GM12878 (cell line): ENCODE data around the gene OTOS. TPM values are rescaled to one million over a fixed set of nuclear protein-coding genes. Genes with fewer than 3 reads are reported as not detected.

ENCODE experiments used
- ATAC-seq: fragments of 200-7000 bp; cut with Tn5 transposase; 3 replicates; pipeline ENCODE4 v1.9.1; 2020; ENCODE audit warnings: mild to moderate bottlenecking, moderate library complexity
- BruUV-seq: library from RNA; stranded (reverse); fragments of 400-500 nt; replicated peaks from 2 replicates; lab custom pipeline; 2021; lab: Mats Ljungman, UMichigan
- CTCF ChIA-PET: fragments of 300-600 bp; sonication (Branson Sonifier 250); formaldehyde crosslinking; extraction: SDS; loops from one replicate; lab custom pipeline; 2021; ENCODE audit warnings: inconsistent platforms; lab: Yijun Ruan, JAX
- POLR2A ChIA-PET: fragments of 350-600 bp; formaldehyde crosslinking; extraction: SDS; loops from one replicate; lab custom pipeline; 2021; ENCODE audit warnings: inconsistent platforms; lab: Charles Lee
- RAD21 ChIA-PET: fragments of 300-600 bp; sonication (Branson Sonifier 250); formaldehyde crosslinking; loops from one replicate; lab custom pipeline; 2023; ENCODE audit warnings: antibody characterized with exemption; ENCODE audit not compliant: unreplicated experiment; lab: Charles Lee
- SMC1A ChIA-PET: fragments of 300-600 bp; sonication (Branson Sonifier 250); formaldehyde crosslinking; loops from one replicate; lab custom pipeline; 2023; ENCODE audit not compliant: unreplicated experiment, uncharacterized antibody; lab: Charles Lee
- DNase-seq: peaks from one replicate; pipeline ENCODE4 v3.0.0-alpha.2; 2011; ENCODE audit warnings: low read depth, low spot score
- FAIRE-seq: peaks from 3 replicates; lab custom pipeline; 2011; peaks lifted over from hg19 to GRCh38; lab: Jason Lieb, UNC
- H2AFZ ChIP-seq: 2 replicates; pipeline ENCODE4 v1.6.0; 2011; ENCODE audit warnings: low read depth, low read length, control low read depth; ENCODE audit not compliant: control insufficient read depth
- H3K27ac ChIP-seq: 2 replicates; pipeline ENCODE4 v1.5.1; 2011; ENCODE audit warnings: control low read depth; ENCODE audit not compliant: control insufficient read depth, insufficient read depth
- H3K27me3 ChIP-seq, 2 experiments: replicated peaks in 1 of 2; 2 replicates each; pipeline versions ENCODE4 v1.6.0 to v1.6.1; 2011; ENCODE audit warnings: low read length in 1 of 2; ENCODE audit not compliant: control insufficient read depth in 2 of 2, insufficient read depth in 2 of 2
- H3K36me3 ChIP-seq, 2 experiments: 2 replicates each; pipeline ENCODE4 v1.5.1; 2011; ENCODE audit warnings: low read length in 1 of 2; ENCODE audit not compliant: control insufficient read depth in 2 of 2, insufficient read depth in 2 of 2
- H3K4me1 ChIP-seq: 2 replicates; pipeline ENCODE4 v1.6.1; 2011; ENCODE audit warnings: mild to moderate bottlenecking, low read length, moderate library complexity, mixed read lengths; ENCODE audit not compliant: control insufficient read depth, insufficient read depth
- H3K4me2 ChIP-seq: 2 replicates; pipeline ENCODE4 v1.6.0; 2011; ENCODE audit warnings: control low read depth; ENCODE audit not compliant: control insufficient read depth, insufficient read depth
- H3K4me3 ChIP-seq: fragments of 200-600 bp; sonication (generic); 2 replicates; pipeline ENCODE4 v1.5.1; 2016
- H3K79me2 ChIP-seq: 2 replicates; pipeline ENCODE4 v1.6.0; 2011; ENCODE audit warnings: low read length; ENCODE audit not compliant: control insufficient read depth, insufficient read depth
- H3K9ac ChIP-seq: 2 replicates; pipeline ENCODE4 v1.8.0; 2011; ENCODE audit warnings: low read length, control low read depth, mixed read lengths; ENCODE audit not compliant: control insufficient read depth, insufficient read depth
- H3K9me3 ChIP-seq: replicated peaks from 3 replicates; pipeline ENCODE4 v1.5.1; 2011; ENCODE audit warnings: mild to moderate bottlenecking, low read length; ENCODE audit not compliant: control insufficient read depth, insufficient read depth
- H4K20me1 ChIP-seq: 2 replicates; pipeline ENCODE4 v1.6.0; 2011; ENCODE audit not compliant: control insufficient read depth, insufficient read depth
- BHLHE40 ChIP-seq, 2 experiments: fragments of 450-650 bp in 1 of 2; IDR thresholded peaks; 2 replicates each; pipeline ENCODE4 v1.6.1; 2011 to 2017; ENCODE audit warnings: low read depth in 2 of 2, borderline replicate concordance in 1 of 2, improper control_type of control experiment in 1 of 2, low read length in 1 of 2, mild to moderate bottlenecking in 1 of 2
- CREB1 ChIP-seq: IDR thresholded peaks from 2 replicates; pipeline ENCODE4 v1.6.1; 2012; ENCODE audit warnings: low read depth, mild to moderate bottlenecking, inconsistent platforms
- MEF2A ChIP-seq: IDR thresholded peaks from 2 replicates; pipeline ENCODE4 v1.6.1; 2011; ENCODE audit warnings: low read depth, mild to moderate bottlenecking, low read length, moderate library complexity; ENCODE audit not compliant: insufficient read depth
- MYC ChIP-seq: IDR thresholded peaks from 2 replicates; pipeline ENCODE4 v1.6.1; 2011; ENCODE audit warnings: mild to moderate bottlenecking, low read length, moderate library complexity, inconsistent platforms; ENCODE audit not compliant: insufficient read depth, insufficient replicate concordance, insufficient read length, severe bottlenecking
- STAT3 ChIP-seq: IDR thresholded peaks from 2 replicates; pipeline ENCODE4 v1.6.1; 2011; ENCODE audit warnings: low read depth, low read length, improper control_type of control experiment
- YY1 ChIP-seq: IDR thresholded peaks from 2 replicates; pipeline ENCODE4 v1.6.1; 2011; ENCODE audit warnings: low read depth, mild to moderate bottlenecking, low read length
- ZNF687 ChIP-seq: fragments of 450-650 bp; IDR thresholded peaks from 2 replicates; pipeline ENCODE4 v1.6.1; 2017; ENCODE audit warnings: mild to moderate bottlenecking, moderate library complexity
- WGBS: methylation state at CpG from one replicate; pipeline ENCODE4 v1.1.6; 2016; ENCODE audit warnings: low lambda C conversion rate; ENCODE audit not compliant: insufficient replicate concordance, insufficient coverage; ENCODE audit errors: missing lambda C conversion rate; 5-methylcytosine and 5-hydroxymethylcytosine counted together
- in situ Hi-C: fragments of 300-500 bp; cut with MboI; formaldehyde crosslinking; loops from 9 replicates; pipeline ENCODE4 v1.14.3; 2018; ENCODE audit warnings: mixed read lengths
- intact Hi-C: fragments of 100-400 bp; cut with micrococcal nuclease; formaldehyde crosslinking; loops from one replicate; pipeline ENCODE4 v1.14.2; 2022; ENCODE audit not compliant: unreplicated experiment
- polyA plus RNA-seq, 11 experiments: library from polyadenylated mRNA; depleted of rRNA in 4 of 11; unstranded in 6 of 11; stranded (reverse) in 5 of 11; fragments of >200 nt; fragmentation: Nextera tagmentation in 4 of 11; fragmentation: Illumina TruSeq in 1 of 11; extraction: Ambion mirVana in 4 of 11; extraction: Trizol in 1 of 11; gene quantifications; 1 replicate in 1 of 11; 2 replicates in 10 of 11; pipeline versions ENCODE4 v1.2.1 to v1.2.3, GENCODE V29; 2011 to 2016; ENCODE audit warnings: inconsistent platforms in 2 of 11, missing spikeins in 2 of 11, low read depth in 1 of 11
- total RNA-seq, 4 experiments: library from RNA; depleted of rRNA in 3 of 4; stranded (reverse); fragments of >200 nt in 3 of 4; fragmentation: Illumina TruSeq in 1 of 4; extraction: Trizol in 1 of 4; gene quantifications; 2 replicates each; pipeline versions ENCODE4 v1.2.1 to v1.2.3, GENCODE V29; 2013 to 2021

OTOS gene
- total and polyA plus RNA-seq, 10 of the 15 experiments (the other 5 are each of a cell fraction or from before 2014, with no cell fraction given): not detected

- SMC1A ChIA-PET: no interaction called here
- Histone ChIP-seq H3K36me3 (no peaks in the 10 kb centered on the region), H3K27me3 (peaks cover 0 to 1% of the 10 kb centered on the region in 2 experiments; a peak in 1 of 4 replicates), H3K4me3 (no peak overlapping the region), H3K4me1 (peaks cover 3% of the 10 kb centered on the region; the same call in 1 of the 2 replicates), H3K9ac (no peak overlapping the region), H3K9me3 (no peaks in the 10 kb centered on the region), H2AFZ (no peak overlapping the region), H4K20me1 (no peaks in the 10 kb centered on the region), H3K4me2 (no peak overlapping the region), H3K27ac (no peak overlapping the region), H3K79me2 (no peaks in the 10 kb centered on the region)
- TF ChIP-seq BHLHE40 (IDR thresholded peaks at IDR 0.05; ENCODE audit: borderline replicate concordance in 1 of 2, low read depth in 2 of 2, low read length in 1 of 2) (no peak), YY1 (no peak), STAT3 (no peak), MEF2A (no peak), MYC (no peak), CREB1 (no peak), ZNF687 (no peak)
- RAD21 ChIA-PET: no interaction called here
- in situ Hi-C loops (no loop called here), intact Hi-C loops (no loop called here)
- DNase-seq (no peak), FAIRE-seq (no peak), ATAC-seq (no peak)
- WGBS: 56% methylated on average over 8 of the region's 8 CpGs
- BruUV-seq: no TSS peak
- POLR2A ChIA-PET: no interaction called here
- CTCF ChIA-PET: no interaction called here
These were observed 39.6 kb upstream of the OTOS start for GRCh38 chr2:240179941-240180666.
